Superior temporal gyrus (tissue), 1 donor: Measurements from ENCODE around the gene PSD2.

Source experiments
- DNase-seq: peaks from one replicate; pipeline ENCODE4 v3.0.0-alpha.2; 2016; ENCODE audit errors: extremely low spot score

The PSD2 gene

GRCh38 chr5:139795074-139796001, at the start of gene PSD2:
PSD2 (plus strand) TSS chr5:139795808; CDS start chr5:139809441, 13,633 bp downstream.
- no peak for DNase-seq

- DNase-seq: peak; percentile 58
Observed at GRCh38 chr5:139746691-139747582, 48.7 kb upstream of the PSD2 start.

- DNase-seq: peak; percentile 59
Observed at GRCh38 chr5:139747583-139748504, 47.8 kb upstream of the PSD2 start.

GRCh38 chr5:139748505-139748826, 47.1 kb upstream of the PSD2 start:
- no peak for DNase-seq

GRCh38 chr5:139749242-139749641, 46.4 kb upstream of the PSD2 start:
- peak; percentile 54 for DNase-seq

GRCh38 chr5:139751236-139751635, 44.4 kb upstream of the PSD2 start:
- no peak for DNase-seq

- DNase-seq: no peak
Observed at GRCh38 chr5:139752506-139753473, 42.8 kb upstream of the PSD2 start.

GRCh38 chr5:139755892-139756671, 39.5 kb upstream of the PSD2 start:
- DNase-seq: no peak

GRCh38 chr5:139756971-139757370, 38.6 kb upstream of the PSD2 start:
- DNase-seq: no peak

GRCh38 chr5:139757727-139758509, 37.7 kb upstream of the PSD2 start:
- no peak for DNase-seq

GRCh38 chr5:139758510-139759075, 37.0 kb upstream of the PSD2 start:
- no peak for DNase-seq

- DNase-seq: no peak
Observed at GRCh38 chr5:139759219-139759721, 36.3 kb upstream of the PSD2 start.

- no peak for DNase-seq
Observed at GRCh38 chr5:139760066-139761056, 35.2 kb upstream of the PSD2 start.

- DNase-seq: no peak
Observed at GRCh38 chr5:139761057-139761450, 34.6 kb upstream of the PSD2 start.

GRCh38 chr5:139761501-139761900, 34.1 kb upstream of the PSD2 start:
- DNase-seq: no peak

GRCh38 chr5:139762615-139763170, 32.9 kb upstream of the PSD2 start:
- no peak for DNase-seq
